Activated CD4-positive, CD25-positive, alpha-beta regulatory T cell (primary cell): ENCODE measurements around the gene OOSP3.
"Not testable (repeated sequence)": the region's sequence is repeated elsewhere in the genome, so short reads cannot be mapped to it uniquely, and the experiment has no call there.

Source experiments
- DNase-seq, 4 experiments: peaks; one replicate each; lab custom pipeline; 2025; lab: John Stamatoyannopoulos, UW

OOSP3 gene

GRCh38 chr11:59878575-59878974 lies at the start of gene OOSP3:
Gene OOSP3, plus strand, starts transcription at chr11:59878782. Its CDS starts 27 bp downstream, at chr11:59878809.
- DNase-seq = no peak

- no peak for DNase-seq
Observed at GRCh38 chr11:59829358-59829757, 49.2 kb upstream of the OOSP3 start.

- no peak for DNase-seq
Observed at GRCh38 chr11:59833602-59834001, 45.0 kb upstream of the OOSP3 start.

GRCh38 chr11:59839615-59840014 lies 39.0 kb upstream of the OOSP3 start:
- DNase-seq = no peak

GRCh38 chr11:59841514-59841913 lies 37.1 kb upstream of the OOSP3 start:
- DNase-seq = no peak

- DNase-seq = no peak
Observed at GRCh38 chr11:59842316-59842715, 36.3 kb upstream of the OOSP3 start.

GRCh38 chr11:59845399-59845798 lies 33.2 kb upstream of the OOSP3 start, which contains the start of gene CBLIF:
Gene CBLIF, minus strand, starts transcription at chr11:59845499. Its CDS starts 46 bp downstream, at chr11:59845453.
- DNase-seq = no peak

GRCh38 chr11:59846556-59846955 lies 32.0 kb upstream of the OOSP3 start:
- no peak for DNase-seq

GRCh38 chr11:59847626-59848025 lies 31.0 kb upstream of the OOSP3 start:
- no peak for DNase-seq

- not testable (repeated sequence) for DNase-seq
Observed at GRCh38 chr11:59848439-59848838, 30.1 kb upstream of the OOSP3 start.

- no peak for DNase-seq
Observed at GRCh38 chr11:59849129-59849528, 29.5 kb upstream of the OOSP3 start.

GRCh38 chr11:59849551-59849950 lies 29.0 kb upstream of the OOSP3 start:
- DNase-seq = not testable (repeated sequence)

- not testable (repeated sequence) for DNase-seq
Observed at GRCh38 chr11:59851416-59851815, 27.2 kb upstream of the OOSP3 start.

GRCh38 chr11:59854871-59855270 lies 23.7 kb upstream of the OOSP3 start:
- no peak for DNase-seq

- DNase-seq = no peak
Observed at GRCh38 chr11:59857439-59858434, 20.8 kb upstream of the OOSP3 start.

GRCh38 chr11:59859673-59860072 lies 18.9 kb upstream of the OOSP3 start:
- DNase-seq = no peak

- DNase-seq = no peak
Observed at GRCh38 chr11:59862252-59862651, 16.3 kb upstream of the OOSP3 start.

- no peak for DNase-seq
Observed at GRCh38 chr11:59865031-59865430, 13.6 kb upstream of the OOSP3 start.

- no peak for DNase-seq
Observed at GRCh38 chr11:59866397-59866796, 12.2 kb upstream of the OOSP3 start, which contains the start of gene TCN1. Gene TCN1, minus strand, starts transcription at chr11:59866487. Its CDS starts 17 bp downstream, at chr11:59866470.

GRCh38 chr11:59866836-59867235 lies 11.7 kb upstream of the OOSP3 start:
- no peak for DNase-seq

GRCh38 chr11:59867946-59868345 lies 10.6 kb upstream of the OOSP3 start:
- DNase-seq = no peak

- DNase-seq = no peak
Observed at GRCh38 chr11:59872076-59872475, 6.5 kb upstream of the OOSP3 start.

GRCh38 chr11:59875856-59876519 lies 2.6 kb upstream of the OOSP3 start:
- DNase-seq = no peak
